Activated CD8-positive, alpha-beta T cell treated with anti-CD3 and anti-CD28 coated beads for 36 hours (primary cell): Measurements from ENCODE around the gene DYSF. TPM values are rescaled to one million over a fixed set of nuclear protein-coding genes. Genes with fewer than 3 reads are reported as not detected.

Experiments used
- ATAC-seq: fragments of 200-7000 bp; cut with Tn5 transposase; one replicate; pipeline ENCODE4 v1.10.0; 2021; ENCODE audit warnings: mild to moderate bottlenecking, moderate library complexity
- CTCF ChIA-PET: fragments of 350-600 bp; sonication (Branson Sonifier 250); formaldehyde crosslinking; loops from one replicate; lab custom pipeline; 2021; ENCODE audit warnings: antibody characterized with exemption; lab: Charles Lee
- POLR2A ChIA-PET: fragments of 350-600 bp; sonication (Branson Sonifier 250); formaldehyde crosslinking; loops from one replicate; lab custom pipeline; 2021; ENCODE audit warnings: antibody characterized with exemption; lab: Charles Lee
- DNase-seq: peaks from one replicate; pipeline ENCODE4 v3.0.0-alpha.2; 2020
- H3K27ac Mint-ChIP-seq: one replicate; pipeline ENCODE4 v1.8.0; 2021; ENCODE audit warnings: mild to moderate bottlenecking, mixed read lengths
- H3K27me3 Mint-ChIP-seq: one replicate; pipeline ENCODE4 v1.8.0; 2021; ENCODE audit warnings: mixed read lengths
- H3K36me3 Mint-ChIP-seq: one replicate; pipeline ENCODE4 v1.8.0; 2021; ENCODE audit warnings: low read depth, mixed read lengths
- H3K4me1 Mint-ChIP-seq: one replicate; pipeline ENCODE4 v1.8.0; 2021; ENCODE audit warnings: low read depth, mixed read lengths
- H3K4me3 Mint-ChIP-seq: one replicate; pipeline ENCODE4 v1.8.0; 2021; ENCODE audit warnings: mild to moderate bottlenecking, moderate library complexity, mixed read lengths
- H3K9me3 Mint-ChIP-seq: one replicate; pipeline ENCODE4 v1.8.0; 2021; ENCODE audit warnings: mixed read lengths
- CTCF ChIP-seq: fragments of 200-600 bp; IDR thresholded peaks from one replicate; pipeline ENCODE4 v1.8.0; 2022; ENCODE audit warnings: antibody characterized with exemption, mild to moderate bottlenecking
- intact Hi-C: fragments of 100-400 bp; cut with micrococcal nuclease; formaldehyde crosslinking; loops from one replicate; pipeline ENCODE4 v1.10.0; 2022
- total RNA-seq, 2 experiments: library from RNA; stranded (reverse); gene quantifications; one replicate each; pipeline ENCODE4 v1.2.3, GENCODE V29; 2021

Gene DYSF
- total RNA-seq, 2 experiments from 2014 or later, result 3.5 to 3.8 TPM

- ChIA-PET CTCF (interaction anchor here (0.7 kb wide), 1 partner anchor 1712 kb away, joined by 3 read pairs; no protein-coding TSS in a partner anchor), POLR2A (no interaction called here)
- intact Hi-C loops, result no loop called here
- no peak overlapping the region for H3K27ac Mint-ChIP-seq
- H3K27me3 Mint-ChIP-seq, result peaks cover 3% of the 10 kb centered on the region
- ATAC-seq, result no peak
- no peaks in the 10 kb centered on the region for H3K36me3 Mint-ChIP-seq
- H3K9me3 Mint-ChIP-seq, result no peaks in the 10 kb centered on the region
- TF ChIP-seq CTCF, result no peak
- H3K4me1 Mint-ChIP-seq, result no peaks in the 10 kb centered on the region
- no peak overlapping the region for H3K4me3 Mint-ChIP-seq
- DNase-seq, result no peak
These were observed 176.6 kb downstream of the DYSF start for GRCh38 chr2:71629771-71630453.

- intact Hi-C loops, result no loop called here
- no peak for TF ChIP-seq CTCF
- no peaks in the 10 kb centered on the region for H3K9me3 Mint-ChIP-seq
- no peak overlapping the region for H3K4me3 Mint-ChIP-seq
- H3K27me3 Mint-ChIP-seq, result peaks cover 1% of the 10 kb centered on the region
- no peaks in the 10 kb centered on the region for H3K36me3 Mint-ChIP-seq
- POLR2A ChIA-PET, result no interaction called here
- DNase-seq, result no peak
- H3K27ac Mint-ChIP-seq, result no peak overlapping the region
- CTCF ChIA-PET, result no interaction called here
- ATAC-seq, result no peak
- H3K4me1 Mint-ChIP-seq, result no peaks in the 10 kb centered on the region
These were observed 177.3 kb downstream of the DYSF start for GRCh38 chr2:71630454-71631328.

GRCh38 chr2:71631411-71631931 is 178.1 kb downstream of the DYSF start:
- Mint-ChIP-seq H3K36me3 (no peaks in the 10 kb centered on the region), H3K27ac (no peak overlapping the region), H3K4me3 (no peak overlapping the region), H3K9me3 (no peaks in the 10 kb centered on the region), H3K4me1 (no peaks in the 10 kb centered on the region), H3K27me3 (peaks cover 1% of the 10 kb centered on the region)
- CTCF ChIA-PET, result no interaction called here
- POLR2A ChIA-PET, result no interaction called here
- DNase-seq (no peak), ATAC-seq (no peak)
- intact Hi-C loops, result no loop called here
- no peak for TF ChIP-seq CTCF

- Mint-ChIP-seq H3K9me3 (no peaks in the 10 kb centered on the region), H3K27ac (no peak overlapping the region), H3K4me1 (no peaks in the 10 kb centered on the region), H3K36me3 (no peaks in the 10 kb centered on the region), H3K4me3 (no peak overlapping the region), H3K27me3 (peaks cover 1% of the 10 kb centered on the region)
- ChIA-PET CTCF (no interaction called here), POLR2A (no interaction called here)
- intact Hi-C loops, result no loop called here
- ATAC-seq (no peak), DNase-seq (no peak)
- no peak for TF ChIP-seq CTCF
These were observed 179.7 kb downstream of the DYSF start for GRCh38 chr2:71633086-71633485.

GRCh38 chr2:71634567-71634966 is 181.2 kb downstream of the DYSF start:
- Mint-ChIP-seq H3K27me3 (peaks cover 1% of the 10 kb centered on the region), H3K27ac (no peak overlapping the region), H3K4me1 (no peaks in the 10 kb centered on the region), H3K9me3 (no peaks in the 10 kb centered on the region), H3K4me3 (no peak overlapping the region), H3K36me3 (no peaks in the 10 kb centered on the region)
- CTCF ChIA-PET, result no interaction called here
- no peak for TF ChIP-seq CTCF
- DNase-seq, result no peak
- ATAC-seq, result no peak
- intact Hi-C loops, result no loop called here
- POLR2A ChIA-PET, result interaction anchor here (0.6 kb wide), 1 partner anchor 252 kb away, joined by 3 read pairs; no protein-coding TSS in a partner anchor
